Neural cell (in vitro differentiated cells): ENCODE measurements around the gene MEIOB. TPM values are rescaled to one million over a fixed set of nuclear protein-coding genes. Genes with fewer than 3 reads are reported as not detected.

Experiments
- H2AFZ ChIP-seq: fragments of 200-600, 300-800 bp; sonication (generic), shearing (Covaris generic); 2 replicates; pipeline ENCODE4 v1.6.0; 2014; ENCODE audit warnings: low read depth, mild to moderate bottlenecking, antibody characterized with exemption, low read length, moderate library complexity
- H3F3A ChIP-seq: fragments of 200-600 bp; shearing (Covaris generic); 2 replicates; pipeline ENCODE4 v1.6.1; 2016; ENCODE audit warnings: mild to moderate bottlenecking, moderate library complexity, mixed read lengths, antibody characterized with exemption, low read length; ENCODE audit not compliant: insufficient read depth, poor library complexity, severe bottlenecking
- H3K27ac ChIP-seq: fragments of 200-600, 300-800 bp; sonication (generic), shearing (Covaris generic); 2 replicates; pipeline ENCODE4 v1.5.1; 2014; ENCODE audit warnings: mild to moderate bottlenecking, low read length, moderate library complexity
- H3K27me3 ChIP-seq: fragments of 300-800, 200-600 bp; sonication (generic), shearing (Covaris generic); 2 replicates; pipeline ENCODE4 v1.6.0; 2014; ENCODE audit warnings: mild to moderate bottlenecking, low read depth, low read length, moderate library complexity; ENCODE audit not compliant: insufficient read depth
- H3K36me3 ChIP-seq: fragments of 300-800, 200-600 bp; sonication (generic), shearing (Covaris generic); 2 replicates; pipeline ENCODE4 v1.5.1; 2014; ENCODE audit warnings: mild to moderate bottlenecking, antibody characterized with exemption, low read length, moderate library complexity; ENCODE audit not compliant: insufficient read depth
- H3K4me2 ChIP-seq: fragments of 300-800, 200-600 bp; sonication (generic), shearing (Covaris generic); 2 replicates; pipeline ENCODE4 v1.6.0; 2014; ENCODE audit warnings: mild to moderate bottlenecking, low read length
- H3K4me3 ChIP-seq: fragments of 300-800, 200-600 bp; sonication (generic), shearing (Covaris generic); 2 replicates; pipeline ENCODE4 v1.5.1; 2014; ENCODE audit warnings: mild to moderate bottlenecking, low read length, moderate library complexity
- H3K79me2 ChIP-seq: fragments of 200-600 bp; shearing (Covaris generic); replicated peaks from 2 replicates; pipeline ENCODE4 v1.6.0; 2014; ENCODE audit warnings: mild to moderate bottlenecking, low read length, moderate library complexity; ENCODE audit not compliant: insufficient read depth
- H3K9ac ChIP-seq: fragments of 300-800, 200-600 bp; sonication (generic), shearing (Covaris generic); 2 replicates; pipeline ENCODE4 v1.6.1; 2016; ENCODE audit warnings: mild to moderate bottlenecking, low read length, mixed read lengths
- H3K9me2 ChIP-seq: fragments of 200-600 bp; shearing (Covaris generic); 2 replicates; pipeline ENCODE4 v1.6.1; 2016; ENCODE audit warnings: mild to moderate bottlenecking, low read length, mixed read lengths; ENCODE audit not compliant: insufficient read depth
- H3K9me3 ChIP-seq: fragments of 200-600, 300-800 bp; sonication (generic), shearing (Covaris generic); 2 replicates; pipeline ENCODE4 v1.6.1; 2016; ENCODE audit warnings: mild to moderate bottlenecking, mixed run types, low read length, moderate library complexity, mixed read lengths
- H4K20me1 ChIP-seq: fragments of 200-600 bp; shearing (Covaris generic); 2 replicates; pipeline ENCODE4 v1.6.1; 2016; ENCODE audit warnings: mild to moderate bottlenecking, mixed run types; ENCODE audit not compliant: insufficient read depth
- EP300 ChIP-seq: fragments of 450-650 bp; conservative IDR thresholded peaks from 2 replicates; pipeline ENCODE4 v1.6.1; 2014; ENCODE audit warnings: antibody characterized with exemption, mild to moderate bottlenecking, moderate library complexity; ENCODE audit not compliant: poor library complexity, severe bottlenecking
- EZH2 ChIP-seq: fragments of 200-600, 300-800 bp; shearing (Covaris generic), sonication (generic); IDR thresholded peaks from 2 replicates; pipeline ENCODE4 v1.6.1; 2014; ENCODE audit warnings: antibody characterized with exemption, low read length, borderline replicate concordance, mild to moderate bottlenecking; ENCODE audit not compliant: insufficient read depth, poor library complexity, severe bottlenecking
- MXI1 ChIP-seq: fragments of 450-650 bp; conservative IDR thresholded peaks from 2 replicates; pipeline ENCODE4 v1.6.1; 2014; ENCODE audit warnings: antibody characterized with exemption, mild to moderate bottlenecking; ENCODE audit not compliant: poor library complexity, severe bottlenecking
- POLR2AphosphoS5 ChIP-seq: IDR thresholded peaks from 2 replicates; pipeline ENCODE4 v1.6.1; 2012
- RAD21 ChIP-seq: fragments of 450-650 bp; conservative IDR thresholded peaks from 2 replicates; pipeline ENCODE4 v1.6.1; 2014; ENCODE audit warnings: antibody characterized with exemption, mild to moderate bottlenecking, moderate library complexity
- SMC3 ChIP-seq: fragments of 450-650 bp; conservative IDR thresholded peaks from 2 replicates; pipeline ENCODE4 v1.6.1; 2014; ENCODE audit warnings: antibody characterized with exemption, mild to moderate bottlenecking, moderate library complexity; ENCODE audit not compliant: poor library complexity
- TAF1 ChIP-seq: IDR thresholded peaks from 2 replicates; pipeline ENCODE4 v1.6.1; 2012; ENCODE audit warnings: low read depth
- polyA plus RNA-seq: library from polyadenylated mRNA; depleted of rRNA; stranded (reverse); fragments of >200 nt; gene quantifications from 2 replicates; pipeline ENCODE4 v1.2.3, GENCODE V29; 2014
- TF ChIP-seq, protein P1 (sequence below): fragments of 450-650 bp; IDR thresholded peaks from 2 replicates; pipeline ENCODE4 v1.5.1; 2014; ENCODE audit warnings: antibody characterized with exemption, mild to moderate bottlenecking, moderate library complexity; ENCODE audit not compliant: poor library complexity, severe bottlenecking
- TF ChIP-seq, protein P2 (sequence below): IDR thresholded peaks from 2 replicates; pipeline ENCODE4 v1.6.1; 2012; ENCODE audit warnings: borderline replicate concordance

Gene MEIOB
- polyA plus RNA-seq, 1 donor from 2014 or later: not detected

- Histone ChIP-seq H3K79me2 (no peaks in the 10 kb centered on the region), H3K27ac (no peak overlapping the region), H3K4me3 (no peak overlapping the region), H3K27me3 (peaks cover 61% of the 10 kb centered on the region), H3K9ac (no peak overlapping the region), H3F3A (no peaks in the 10 kb centered on the region), H3K36me3 (no peaks in the 10 kb centered on the region), H2AFZ (no peak overlapping the region), H3K9me3 (no peaks in the 10 kb centered on the region), H3K4me2 (no peak overlapping the region), H3K9me2 (no peaks in the 10 kb centered on the region), H4K20me1 (no peaks in the 10 kb centered on the region)
- TF ChIP-seq EP300: no peak
- TF ChIP-seq RAD21: no peak
- TF ChIP-seq SMC3: no peak
- no peak for TF ChIP-seq EZH2
- no peak for TF ChIP-seq POLR2AphosphoS5
- TF ChIP-seq, protein P1, sequence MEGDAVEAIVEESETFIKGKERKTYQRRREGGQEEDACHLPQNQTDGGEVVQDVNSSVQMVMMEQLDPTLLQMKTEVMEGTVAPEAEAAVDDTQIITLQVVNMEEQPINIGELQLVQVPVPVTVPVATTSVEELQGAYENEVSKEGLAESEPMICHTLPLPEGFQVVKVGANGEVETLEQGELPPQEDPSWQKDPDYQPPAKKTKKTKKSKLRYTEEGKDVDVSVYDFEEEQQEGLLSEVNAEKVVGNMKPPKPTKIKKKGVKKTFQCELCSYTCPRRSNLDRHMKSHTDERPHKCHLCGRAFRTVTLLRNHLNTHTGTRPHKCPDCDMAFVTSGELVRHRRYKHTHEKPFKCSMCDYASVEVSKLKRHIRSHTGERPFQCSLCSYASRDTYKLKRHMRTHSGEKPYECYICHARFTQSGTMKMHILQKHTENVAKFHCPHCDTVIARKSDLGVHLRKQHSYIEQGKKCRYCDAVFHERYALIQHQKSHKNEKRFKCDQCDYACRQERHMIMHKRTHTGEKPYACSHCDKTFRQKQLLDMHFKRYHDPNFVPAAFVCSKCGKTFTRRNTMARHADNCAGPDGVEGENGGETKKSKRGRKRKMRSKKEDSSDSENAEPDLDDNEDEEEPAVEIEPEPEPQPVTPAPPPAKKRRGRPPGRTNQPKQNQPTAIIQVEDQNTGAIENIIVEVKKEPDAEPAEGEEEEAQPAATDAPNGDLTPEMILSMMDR: no peak
- no peak for TF ChIP-seq MXI1
- TF ChIP-seq, protein P2, sequence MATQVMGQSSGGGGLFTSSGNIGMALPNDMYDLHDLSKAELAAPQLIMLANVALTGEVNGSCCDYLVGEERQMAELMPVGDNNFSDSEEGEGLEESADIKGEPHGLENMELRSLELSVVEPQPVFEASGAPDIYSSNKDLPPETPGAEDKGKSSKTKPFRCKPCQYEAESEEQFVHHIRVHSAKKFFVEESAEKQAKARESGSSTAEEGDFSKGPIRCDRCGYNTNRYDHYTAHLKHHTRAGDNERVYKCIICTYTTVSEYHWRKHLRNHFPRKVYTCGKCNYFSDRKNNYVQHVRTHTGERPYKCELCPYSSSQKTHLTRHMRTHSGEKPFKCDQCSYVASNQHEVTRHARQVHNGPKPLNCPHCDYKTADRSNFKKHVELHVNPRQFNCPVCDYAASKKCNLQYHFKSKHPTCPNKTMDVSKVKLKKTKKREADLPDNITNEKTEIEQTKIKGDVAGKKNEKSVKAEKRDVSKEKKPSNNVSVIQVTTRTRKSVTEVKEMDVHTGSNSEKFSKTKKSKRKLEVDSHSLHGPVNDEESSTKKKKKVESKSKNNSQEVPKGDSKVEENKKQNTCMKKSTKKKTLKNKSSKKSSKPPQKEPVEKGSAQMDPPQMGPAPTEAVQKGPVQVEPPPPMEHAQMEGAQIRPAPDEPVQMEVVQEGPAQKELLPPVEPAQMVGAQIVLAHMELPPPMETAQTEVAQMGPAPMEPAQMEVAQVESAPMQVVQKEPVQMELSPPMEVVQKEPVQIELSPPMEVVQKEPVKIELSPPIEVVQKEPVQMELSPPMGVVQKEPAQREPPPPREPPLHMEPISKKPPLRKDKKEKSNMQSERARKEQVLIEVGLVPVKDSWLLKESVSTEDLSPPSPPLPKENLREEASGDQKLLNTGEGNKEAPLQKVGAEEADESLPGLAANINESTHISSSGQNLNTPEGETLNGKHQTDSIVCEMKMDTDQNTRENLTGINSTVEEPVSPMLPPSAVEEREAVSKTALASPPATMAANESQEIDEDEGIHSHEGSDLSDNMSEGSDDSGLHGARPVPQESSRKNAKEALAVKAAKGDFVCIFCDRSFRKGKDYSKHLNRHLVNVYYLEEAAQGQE: no peak
- no peak for TF ChIP-seq TAF1
These were observed 44.7 kb upstream of the MEIOB start for GRCh38 chr16:1916640-1916990.

DNA sequence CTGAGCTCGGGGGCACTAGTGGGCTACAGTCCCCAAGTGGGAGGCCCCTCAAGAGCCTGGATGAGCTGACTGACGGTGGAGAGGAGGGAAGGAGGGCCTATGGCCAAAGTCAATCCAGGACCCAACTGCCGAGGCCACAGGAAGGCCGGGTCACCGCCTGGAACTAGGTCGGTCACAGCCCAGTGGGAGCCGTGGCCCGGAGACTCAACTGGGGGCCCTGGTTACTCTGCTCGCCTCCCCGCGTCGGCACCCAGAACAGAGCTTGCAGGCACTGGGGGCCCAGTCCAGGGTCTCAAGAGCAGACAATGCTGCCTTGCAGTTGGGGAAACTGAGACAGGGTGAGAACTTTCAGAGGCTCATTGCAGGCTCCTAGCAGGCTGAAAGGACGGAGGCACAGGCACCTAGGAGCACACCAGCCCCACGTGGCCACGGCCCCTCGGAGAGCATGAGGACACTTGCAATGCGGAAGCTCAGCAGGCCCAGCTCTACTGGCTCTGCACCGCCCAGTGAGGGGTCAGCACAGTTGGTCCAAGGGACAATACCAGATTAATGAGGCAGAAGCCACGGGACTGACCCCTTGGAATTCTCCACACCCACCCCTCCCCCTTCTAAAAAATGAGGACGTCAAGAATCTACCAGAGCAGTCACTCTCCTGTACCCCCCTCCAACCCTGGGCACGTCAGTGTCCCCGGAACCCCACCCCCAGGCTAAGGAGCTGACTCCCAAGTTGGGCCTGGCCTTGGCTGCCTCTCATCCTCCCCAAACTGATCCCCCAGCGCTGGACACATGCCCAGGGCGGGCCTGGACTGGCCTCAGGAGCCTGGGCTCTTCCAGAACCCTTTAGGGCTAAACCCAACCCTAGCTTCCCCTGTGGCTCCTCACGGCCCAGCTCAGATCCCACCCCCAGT is 44.0 kb upstream of the MEIOB start:
- Histone ChIP-seq H3K27ac (no peak overlapping the region), H3K4me2 (no peak overlapping the region), H3K27me3 (peaks cover 55% of the 10 kb centered on the region), H3K9me3 (no peaks in the 10 kb centered on the region), H3F3A (no peaks in the 10 kb centered on the region), H4K20me1 (no peaks in the 10 kb centered on the region), H3K4me3 (no peak overlapping the region), H3K9me2 (no peaks in the 10 kb centered on the region), H3K9ac (no peak overlapping the region), H2AFZ (no peak overlapping the region), H3K36me3 (no peaks in the 10 kb centered on the region), H3K79me2 (no peaks in the 10 kb centered on the region)
- TF ChIP-seq SMC3 (no peak), TAF1 (no peak), EP300 (no peak), EZH2 (no peak), MXI1 (no peak), RAD21 (no peak), POLR2AphosphoS5 (no peak)
- TF ChIP-seq, protein P2: no peak
- TF ChIP-seq, protein P1: no peak
